NCI-H1436 (cell line): Measurements from ENCODE around the gene HDAC7.
"Not testable (repeated sequence)": the region's sequence is repeated elsewhere in the genome, so short reads cannot be mapped to it uniquely, and the experiment has no call there.

ENCODE experiments used
- DNase-seq: peaks from one replicate; lab custom pipeline; 2025; lab: John Stamatoyannopoulos, UW

HDAC7 gene

DNA sequence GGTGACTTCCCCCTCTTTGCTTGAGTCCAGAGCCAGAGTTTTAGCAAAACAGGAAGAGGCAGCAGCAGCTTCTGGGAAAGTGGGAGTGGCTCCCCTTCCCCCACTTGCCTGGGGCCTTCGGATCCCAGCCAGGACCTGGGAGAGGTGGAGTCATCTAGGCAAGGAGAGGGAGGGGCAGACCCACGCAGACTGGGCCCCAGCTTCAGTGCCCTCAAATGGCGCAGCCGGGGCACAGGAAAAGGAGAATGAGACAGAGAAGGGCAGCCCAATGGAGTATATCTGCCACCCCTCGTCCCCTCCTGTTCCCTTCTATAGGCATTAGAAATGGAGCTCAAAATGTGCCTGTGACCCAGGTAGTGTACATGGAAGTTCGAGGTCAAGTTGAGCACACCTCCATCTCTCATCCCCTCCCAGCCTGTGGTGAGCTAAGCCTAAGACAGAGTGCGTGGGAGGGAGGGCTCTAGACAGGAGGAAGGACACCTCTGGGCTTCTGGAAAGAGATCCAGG, 9.3 kb upstream of the HDAC7 start:
- DNase-seq: no peak

DNA sequence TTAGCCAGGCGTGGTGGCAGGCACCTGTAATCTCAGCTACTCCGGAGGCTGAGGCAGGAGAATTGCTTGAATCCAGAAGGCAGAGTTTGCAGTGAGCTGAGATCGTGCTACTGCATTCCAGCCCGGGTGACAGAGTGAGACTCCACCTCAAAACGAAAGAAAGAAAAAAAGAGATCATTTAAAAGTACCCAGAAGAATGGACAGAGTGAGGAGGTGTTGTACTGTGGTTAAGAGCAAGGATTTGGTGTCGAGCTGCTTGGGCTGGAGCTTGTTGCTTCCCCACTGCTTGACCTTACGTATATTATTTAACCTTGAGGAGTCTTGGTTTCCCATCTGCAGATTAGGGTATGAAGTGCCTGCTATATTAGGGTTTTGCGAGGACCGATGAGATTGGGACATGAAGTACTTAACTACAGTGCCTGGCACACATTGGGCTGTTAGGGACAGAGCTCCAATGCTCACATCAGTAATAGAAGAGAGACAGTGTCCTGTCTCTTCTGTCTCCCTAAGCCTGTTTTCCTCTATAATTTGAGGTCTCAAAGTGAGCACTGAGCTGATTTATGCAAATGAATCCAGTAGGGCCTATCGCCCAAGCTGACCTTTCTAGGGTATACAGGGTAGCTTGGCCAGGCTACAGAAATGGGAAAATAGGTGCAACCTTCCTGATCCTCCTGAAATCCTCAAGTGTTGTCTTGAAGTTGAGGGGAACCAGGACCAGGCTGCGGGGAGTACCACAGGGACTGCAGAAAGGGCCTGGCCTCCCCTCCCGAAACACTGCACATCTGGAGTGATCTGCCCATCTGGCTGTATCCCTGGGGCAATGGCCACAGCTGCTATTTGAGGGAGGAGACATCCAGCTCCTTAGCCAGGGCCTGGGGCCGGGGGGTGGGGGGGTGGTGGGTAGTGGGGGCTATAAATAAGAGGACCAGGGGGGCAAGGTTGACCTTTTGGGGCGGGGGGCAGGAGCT, 8.6 kb upstream of the HDAC7 start:
- DNase-seq: no peak

DNA sequence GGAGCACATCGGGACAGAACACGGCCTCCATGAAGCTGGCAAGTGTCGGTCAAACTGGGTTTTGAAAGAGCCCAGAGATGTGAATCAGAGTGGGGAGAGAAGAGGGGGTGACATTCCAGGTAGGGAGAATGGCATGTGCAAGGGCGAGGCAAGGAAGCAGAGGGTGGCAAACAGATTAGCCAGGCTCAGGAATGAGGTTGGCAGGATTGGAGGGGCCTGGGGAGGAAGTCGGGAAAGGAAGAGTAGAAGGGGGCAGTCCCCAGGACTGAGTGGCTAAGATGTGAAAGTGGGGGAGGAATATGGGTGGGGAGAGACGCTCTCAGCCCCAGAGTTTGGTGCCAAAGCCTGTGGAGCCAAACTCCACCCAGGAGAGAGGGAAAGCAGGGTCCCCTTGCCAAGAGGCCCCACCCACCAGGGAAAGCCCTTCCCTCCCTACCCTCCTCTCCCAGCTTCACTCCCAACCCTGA, 5.5 kb upstream of the HDAC7 start:
- DNase-seq: no peak

DNA sequence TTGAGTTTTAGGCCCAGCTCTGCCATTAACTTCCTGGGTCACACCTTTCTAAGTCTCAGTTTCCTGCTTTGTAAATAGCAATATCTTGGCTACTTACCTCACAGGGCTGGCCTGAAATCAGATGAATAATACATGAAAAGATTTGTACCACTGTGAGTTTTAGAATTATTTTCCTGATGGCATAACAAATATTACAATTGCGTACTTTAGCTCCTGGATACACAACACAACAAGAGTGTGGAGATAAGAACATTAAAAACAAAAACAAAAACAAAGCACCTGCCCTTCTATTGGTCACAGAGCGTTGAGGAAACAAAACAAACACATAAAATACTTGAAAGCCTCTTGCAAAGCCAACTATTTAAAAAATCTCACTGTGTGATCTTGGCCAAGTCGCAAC, 4.9 kb upstream of the HDAC7 start:
- no peak for DNase-seq

DNA sequence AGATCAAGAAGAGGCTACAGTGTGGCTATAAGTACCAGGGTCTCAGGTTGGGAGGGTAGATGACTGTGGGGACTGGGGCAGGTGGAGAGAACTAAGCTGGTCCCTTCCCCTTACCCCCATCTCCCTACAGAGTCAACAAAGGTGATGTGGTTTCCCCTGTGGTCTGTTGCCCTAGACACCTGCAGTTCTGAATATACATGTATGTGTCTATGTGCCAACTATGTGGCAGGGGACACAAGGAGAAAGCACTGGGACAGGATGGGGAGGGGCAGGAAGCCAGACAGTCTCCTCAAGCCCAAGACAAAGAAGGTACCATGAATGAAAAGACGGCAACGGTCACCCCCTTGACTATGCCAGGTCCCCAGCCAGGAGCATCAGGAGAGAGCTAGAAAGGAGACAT, 4.5 kb upstream of the HDAC7 start:
- no peak for DNase-seq

DNA sequence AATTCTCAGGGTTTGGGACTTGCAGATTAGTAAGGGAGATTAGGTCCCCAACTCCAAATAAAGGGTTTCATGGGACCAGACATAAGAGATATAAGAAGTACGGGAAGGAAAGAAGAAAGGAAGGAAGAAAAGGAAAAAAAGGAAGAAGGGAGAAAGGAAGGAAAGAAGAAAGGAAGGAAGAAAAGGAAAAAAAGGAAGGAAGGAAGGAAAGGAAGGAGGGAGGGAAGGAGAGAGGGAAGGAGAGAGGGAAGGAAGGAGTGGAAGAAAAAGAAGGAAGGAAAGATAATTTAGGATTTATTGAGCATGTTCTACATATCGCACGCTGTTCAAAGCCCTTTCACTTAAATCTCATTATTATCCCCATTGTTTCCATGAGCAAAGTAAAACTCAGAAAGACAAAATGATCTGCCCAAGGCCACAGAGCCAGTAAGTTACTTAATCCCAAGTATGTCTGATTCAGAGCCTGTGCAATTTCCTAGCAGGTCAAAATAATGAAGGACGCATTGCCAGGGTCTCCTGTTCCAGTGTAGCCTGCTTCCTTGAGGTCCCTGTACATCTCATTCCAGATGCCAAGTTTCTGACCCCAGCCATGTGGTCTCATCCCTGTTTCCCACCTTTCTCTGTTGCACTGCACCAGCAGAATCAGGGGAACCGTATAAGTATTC, 3.9 kb upstream of the HDAC7 start:
- DNase-seq: no peak

GRCh38 chr12:47822863-47823262, 3.2 kb upstream of the HDAC7 start:
- no peak for DNase-seq

GRCh38 chr12:47822401-47822800, 2.7 kb upstream of the HDAC7 start:
- DNase-seq: no peak

GRCh38 chr12:47821346-47821706, 1.6 kb upstream of the HDAC7 start:
- no peak for DNase-seq

DNA sequence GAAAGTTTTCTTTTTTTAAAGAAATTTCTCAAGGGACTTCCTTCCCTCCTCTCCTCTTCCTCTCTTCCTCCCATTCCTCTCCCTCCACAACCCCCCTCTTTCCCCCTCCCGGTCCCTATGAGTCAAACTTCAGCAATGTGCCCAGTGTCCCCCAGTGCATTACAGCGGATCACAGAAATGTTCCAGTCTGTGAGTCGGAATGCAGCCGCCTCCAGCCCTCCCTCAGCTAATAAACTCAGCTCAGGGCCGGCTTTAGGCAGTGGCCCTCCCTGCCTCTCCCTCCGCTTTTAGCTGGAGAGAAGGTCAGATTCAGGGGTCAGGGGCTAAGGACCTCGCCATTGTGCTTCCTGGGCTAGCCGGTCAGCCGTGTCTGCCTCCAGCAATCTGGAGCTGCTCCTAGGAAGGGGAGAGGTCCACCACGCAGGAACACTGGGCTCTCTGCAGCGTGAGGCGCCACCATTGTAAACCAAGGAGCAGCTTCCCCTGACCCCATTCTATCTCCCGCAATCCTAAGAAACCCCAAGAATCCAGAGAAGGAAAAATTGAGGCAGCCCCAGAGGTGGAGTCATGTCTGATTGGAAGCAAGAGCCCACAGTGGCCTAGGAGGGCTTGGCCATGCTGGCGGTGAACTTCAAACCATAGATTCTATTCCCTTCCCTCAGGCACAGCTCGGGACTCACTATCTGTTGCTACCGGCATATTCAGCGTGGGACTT, 1.1 kb upstream of the HDAC7 start:
- no peak for DNase-seq

DNA sequence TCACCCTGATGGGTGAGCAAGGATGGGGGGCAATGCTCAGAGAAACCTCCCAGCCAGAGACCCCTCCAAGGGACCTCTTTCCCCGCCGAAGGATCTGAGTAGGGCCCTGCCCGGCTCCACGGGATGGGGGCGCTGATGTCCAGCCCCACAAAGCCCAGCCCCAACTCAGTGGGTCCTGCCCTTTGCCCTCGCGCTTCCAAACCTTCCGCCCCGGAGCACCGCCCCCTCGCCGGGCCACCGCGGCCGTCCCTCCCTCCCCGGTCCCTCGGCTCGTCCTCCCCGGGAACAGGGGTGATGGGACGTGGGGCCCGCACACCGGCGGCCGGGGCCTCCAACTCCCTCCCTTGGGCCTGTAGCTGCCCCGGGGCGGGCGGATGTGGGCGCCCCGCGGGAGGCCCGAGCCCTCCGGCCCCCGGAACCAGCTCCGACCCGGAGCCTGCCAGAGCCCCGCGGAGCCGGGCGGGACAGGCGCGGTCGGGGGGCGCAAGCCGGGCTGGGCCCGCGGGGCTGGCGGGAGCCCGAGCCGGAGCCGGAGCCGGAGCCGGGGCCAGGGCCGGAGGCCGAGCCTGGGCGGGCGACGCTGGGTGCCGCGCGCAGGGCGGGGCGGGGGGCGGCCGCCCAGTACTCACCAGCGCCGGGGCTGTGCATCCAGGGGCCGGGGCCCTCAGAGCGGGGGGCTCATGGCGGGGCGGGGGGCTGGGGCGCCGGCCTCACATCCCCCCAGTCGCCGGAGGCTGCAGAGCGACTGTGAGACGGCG, 386 bp downstream of the HDAC7 start:
- no peak for DNase-seq

DNA sequence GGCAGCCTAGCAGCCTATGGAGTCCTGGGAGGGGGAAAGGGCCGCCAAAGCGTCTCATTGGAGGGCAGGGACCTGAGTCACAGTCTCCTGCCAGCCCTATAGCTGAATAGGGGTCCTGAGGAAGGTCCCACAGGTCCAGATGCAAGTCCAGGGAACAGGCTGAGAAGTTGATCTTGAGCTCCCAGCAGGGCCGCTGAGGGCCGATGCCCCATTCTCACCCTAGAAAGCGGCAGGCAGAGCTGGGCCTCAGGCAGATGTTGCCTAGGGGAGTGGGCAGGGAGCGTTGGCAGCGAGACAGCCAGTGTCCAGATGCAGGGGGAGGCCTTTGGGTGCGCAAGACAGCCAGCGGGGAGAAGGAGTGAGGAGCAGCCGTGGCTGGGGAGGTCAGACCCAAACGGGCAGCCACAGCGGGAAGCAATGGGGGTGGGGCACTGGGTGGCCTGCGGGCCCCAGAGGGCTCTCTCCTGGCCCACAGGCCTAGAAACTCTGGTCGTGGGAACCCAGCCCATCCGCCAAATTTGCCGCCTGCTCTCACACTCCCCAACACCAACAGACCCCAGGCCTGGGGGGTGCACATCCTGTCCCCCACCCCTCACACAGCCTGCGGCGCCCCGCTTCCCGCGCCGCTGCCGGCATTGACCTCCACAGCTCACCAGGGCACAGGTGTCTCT, 1.1 kb downstream of the HDAC7 start:
- no peak for DNase-seq

DNA sequence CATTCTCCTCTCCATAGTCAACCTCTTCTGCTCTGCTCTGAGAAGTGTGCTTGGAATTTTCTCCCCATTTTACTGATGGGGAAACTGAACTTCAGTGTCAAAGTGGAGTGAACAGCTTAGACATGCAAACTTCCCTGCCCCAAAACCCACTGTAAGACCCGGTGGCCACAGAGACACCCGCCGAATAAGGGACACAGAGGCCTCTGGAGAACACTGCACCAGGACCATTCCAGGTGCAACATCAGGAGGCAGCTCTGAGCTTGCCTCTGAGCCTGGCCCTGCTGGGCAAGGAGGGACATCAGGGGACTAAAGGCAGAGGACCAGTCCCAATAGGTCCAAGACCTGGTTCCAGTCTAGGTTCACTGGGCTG, 1.7 kb downstream of the HDAC7 start:
- no peak for DNase-seq

- no peak for DNase-seq
Observed at GRCh38 chr12:47817272-47818006, 2.3 kb downstream of the HDAC7 start.

DNA sequence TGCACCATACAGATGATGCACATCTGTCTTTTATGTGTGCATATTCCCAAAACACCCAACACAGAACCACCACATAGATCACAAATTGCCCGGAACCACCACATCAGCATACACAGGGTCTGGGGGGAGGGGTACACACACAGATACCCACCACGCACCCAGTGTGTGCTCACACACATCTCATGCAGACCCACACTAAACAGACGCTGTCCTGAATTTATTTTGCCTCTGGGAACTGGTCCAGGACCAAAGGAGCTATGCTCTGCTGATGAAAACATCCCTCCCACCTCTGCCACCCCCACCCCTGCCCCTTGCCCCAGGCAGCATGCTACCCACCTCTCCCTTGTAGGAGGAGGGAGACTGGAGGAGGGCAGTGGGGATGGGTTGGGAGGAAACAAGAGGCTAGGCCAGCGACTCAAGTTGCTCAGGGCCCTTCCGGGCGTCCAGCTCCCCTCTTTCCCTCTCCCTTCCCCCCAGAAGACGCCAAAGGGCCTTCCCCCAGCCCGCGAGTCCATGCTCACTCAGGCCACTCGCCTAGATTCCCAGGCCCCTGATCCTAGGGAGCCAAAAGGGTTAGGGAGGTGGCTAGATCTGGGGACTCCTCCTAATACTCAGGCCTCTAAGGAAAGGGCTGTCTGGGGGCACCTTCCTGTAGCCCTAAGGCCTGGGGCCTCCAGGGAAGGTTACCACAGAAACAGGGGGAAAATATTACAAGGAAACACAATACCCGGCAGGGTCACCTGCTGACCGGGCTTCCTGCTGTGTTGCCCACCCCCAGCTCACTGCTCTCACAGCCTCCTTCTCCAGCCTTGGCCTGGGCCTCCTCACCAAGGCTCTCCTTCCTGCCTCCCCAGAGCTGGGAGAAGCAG, 3.1 kb downstream of the HDAC7 start:
- DNase-seq: no peak

DNA sequence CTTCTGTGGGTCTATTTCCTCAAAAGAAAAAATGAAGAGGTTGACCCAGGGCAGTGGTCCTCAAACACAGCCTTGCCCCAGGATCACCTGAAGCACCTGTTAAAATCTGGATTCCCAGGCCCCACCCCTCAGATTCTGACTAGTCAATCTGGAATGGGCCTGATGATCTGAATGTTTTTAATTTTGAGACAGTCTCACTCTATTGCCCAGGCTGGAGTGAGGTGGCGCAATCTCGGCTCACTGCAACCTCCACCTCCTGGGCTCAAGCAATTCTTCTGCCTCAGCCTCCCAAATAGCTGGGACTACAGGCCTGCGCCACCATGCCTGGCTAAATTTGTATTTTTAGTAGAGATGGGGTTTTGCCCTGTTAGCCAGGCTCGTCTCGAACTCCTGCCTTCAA, 4.3 kb downstream of the HDAC7 start:
- DNase-seq: not testable (repeated sequence)

- DNase-seq: no peak
Observed at GRCh38 chr12:47814539-47815170, 5.0 kb downstream of the HDAC7 start.

DNA sequence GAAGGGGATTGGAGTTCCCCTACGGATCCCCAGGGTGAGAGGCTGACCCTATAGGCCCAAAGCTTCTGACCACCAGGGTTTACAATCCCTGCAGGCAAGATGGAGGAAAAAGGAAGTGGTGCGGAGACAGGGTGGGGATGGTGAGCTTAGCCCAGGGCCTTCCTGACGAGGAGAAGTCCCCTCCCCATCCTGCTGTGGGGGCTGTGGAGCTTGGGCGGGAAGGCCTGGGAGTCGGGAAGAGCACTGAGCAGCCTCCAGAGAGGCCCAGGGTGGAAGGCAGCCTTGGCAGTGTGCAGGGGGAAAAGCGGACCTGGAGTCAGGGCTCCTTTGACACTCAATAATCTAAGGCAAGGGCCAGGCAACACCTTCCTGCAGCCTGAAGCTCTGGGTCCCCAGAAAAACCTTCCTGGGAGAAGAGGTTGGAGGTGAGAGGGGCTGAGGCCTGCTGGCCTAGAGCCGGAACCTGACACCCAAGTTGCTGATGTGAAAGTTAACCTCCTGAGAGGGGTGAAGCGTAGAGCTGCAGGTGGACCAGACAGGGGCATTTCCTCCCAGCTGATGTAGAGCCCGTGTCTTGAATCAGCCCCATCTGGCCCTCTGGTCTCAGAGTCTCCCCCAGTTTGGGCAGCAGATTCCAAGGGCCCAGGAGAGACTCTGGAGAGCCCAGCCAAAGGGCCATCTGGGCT, 6.0 kb downstream of the HDAC7 start:
- DNase-seq: no peak
